GM18861 (cell line): ENCODE data around the gene CASK.
A peak's percentile ranks its signal among the peaks of the same experiment; 100 is the strongest.
"Not testable (repeated sequence)": the region's sequence is repeated elsewhere in the genome, so short reads cannot be mapped to it uniquely, and the experiment has no call there.

Experiments used
- ATAC-seq: cut with Tn5 transposase; IDR thresholded peaks from one replicate; pipeline ENCODE4 v1.9.1; 2021; ENCODE audit not compliant: unreplicated experiment

The CASK gene

GRCh38 chrX:41737065-41737464 is 186.3 kb downstream of the CASK start:
- ATAC-seq, result no peak

GRCh38 chrX:41734530-41734929 is 188.8 kb downstream of the CASK start:
- ATAC-seq, result no peak

GRCh38 chrX:41733939-41734338 is 189.4 kb downstream of the CASK start:
- ATAC-seq, result peak; percentile 93

- ATAC-seq, result no peak
Observed at GRCh38 chrX:41732260-41732659, 191.1 kb downstream of the CASK start.

GRCh38 chrX:41730081-41730480 is 193.3 kb downstream of the CASK start:
- ATAC-seq, result no peak

- ATAC-seq, result no peak
Observed at GRCh38 chrX:41728125-41728524, 195.2 kb downstream of the CASK start.

GRCh38 chrX:41723826-41724225 is 199.5 kb downstream of the CASK start, which contains the start of gene GPR82:
Gene GPR82, plus strand, starts transcription at chrX:41724181. Its CDS starts 2,846 bp downstream, at chrX:41727027.
- no peak for ATAC-seq

- no peak for ATAC-seq
Observed at GRCh38 chrX:41722816-41723618, 200.3 kb downstream of the CASK start.

GRCh38 chrX:41722214-41722613 is 201.1 kb downstream of the CASK start:
- no peak for ATAC-seq

- peak; percentile 27 for ATAC-seq
Observed at GRCh38 chrX:41721590-41721989, 201.8 kb downstream of the CASK start.

- ATAC-seq, result peak; percentile 82
Observed at GRCh38 chrX:41720125-41720779, 203.1 kb downstream of the CASK start.

GRCh38 chrX:41719610-41720009 is 203.7 kb downstream of the CASK start:
- not testable (repeated sequence) for ATAC-seq

- ATAC-seq, result no peak
Observed at GRCh38 chrX:41718481-41719235, 204.7 kb downstream of the CASK start.

GRCh38 chrX:41716767-41717473 is 206.4 kb downstream of the CASK start:
- no peak for ATAC-seq

GRCh38 chrX:41716222-41716621 is 207.1 kb downstream of the CASK start:
- ATAC-seq, result no peak

- no peak for ATAC-seq
Observed at GRCh38 chrX:41711021-41711667, 212.2 kb downstream of the CASK start.

GRCh38 chrX:41708486-41708885 is 214.9 kb downstream of the CASK start:
- no peak for ATAC-seq

- ATAC-seq, result no peak
Observed at GRCh38 chrX:41707218-41707617, 216.1 kb downstream of the CASK start.

- ATAC-seq, result peak; percentile 82
Observed at GRCh38 chrX:41705680-41706374, 217.5 kb downstream of the CASK start.

- ATAC-seq, result no peak
Observed at GRCh38 chrX:41705042-41705441, 218.3 kb downstream of the CASK start.
